HCT116 (cell line): ENCODE data around the gene RXFP4. TPM values are rescaled to one million over a fixed set of nuclear protein-coding genes. Genes with fewer than 3 reads are reported as not detected.

Source experiments
- ATAC-seq: fragments of 200-7000 bp; cut with Tn5 transposase; 2 replicates; pipeline ENCODE4 v1.9.1; 2020; ENCODE audit warnings: mild to moderate bottlenecking, moderate library complexity
- BruUV-seq: library from RNA; stranded (reverse); fragments of 400-500 nt; replicated peaks from 2 replicates; lab custom pipeline; 2021; lab: Mats Ljungman, UMichigan
- CTCF ChIA-PET: fragments of 300-600 bp; sonication (Branson Sonifier 250); formaldehyde crosslinking; loops from one replicate; lab custom pipeline; 2021; ENCODE audit warnings: antibody characterized with exemption; lab: Charles Lee
- POLR2A ChIA-PET: fragments of 300-600, 350-600 bp; sonication (Branson Sonifier 250); formaldehyde crosslinking; loops from one replicate; lab custom pipeline; 2021; ENCODE audit warnings: antibody characterized with exemption; lab: Charles Lee
- RAD21 ChIA-PET, 2 experiments: fragments of 300-600 bp; sonication (Branson Sonifier 250); formaldehyde crosslinking; loops; one replicate each; lab custom pipeline; 2023; ENCODE audit warnings: low total read pairs in 2 of 2; ENCODE audit not compliant: uncharacterized antibody in 2 of 2, unreplicated experiment in 2 of 2, low non-redundant PET in 1 of 2; lab: Charles Lee
- DNase-seq: peaks from one replicate; pipeline ENCODE4 v3.0.0-alpha.2; 2010; ENCODE audit warnings: low read depth, low spot score
- H2AFZ ChIP-seq: fragments of 200-600 bp; shearing (Covaris generic), sonication (generic); 2 replicates; pipeline ENCODE4 v1.6.1; 2017; ENCODE audit warnings: low read depth, mixed run types, mixed read lengths, antibody characterized with exemption, low read length; ENCODE audit not compliant: poor library complexity, severe bottlenecking
- H3K27ac ChIP-seq: 2 replicates; pipeline ENCODE4 v1.5.1; 2012; ENCODE audit warnings: low read depth, low read length
- H3K27me3 ChIP-seq: fragments of 200-600 bp; sonication (generic); 2 replicates; pipeline ENCODE4 v1.6.1; 2016; ENCODE audit warnings: mixed run types, low read length, mixed read lengths; ENCODE audit not compliant: insufficient read depth
- H3K36me3 ChIP-seq, 2 experiments: fragments of 200-500 bp in 1 of 2; fragments of 200-600 bp in 1 of 2; sonication (Bioruptor generic) in 1 of 2; sonication (generic) in 1 of 2; 2 replicates each; pipeline versions ENCODE4 v1.5.1 to v1.6.1; 2014 to 2016; ENCODE audit warnings: low read length in 2 of 2, inconsistent platforms in 1 of 2, mixed read lengths in 1 of 2, mixed run types in 1 of 2; ENCODE audit not compliant: insufficient read depth in 2 of 2, control insufficient read depth in 1 of 2
- H3K4me1 ChIP-seq, 2 experiments: fragments of 200-600 bp in 1 of 2; sonication (generic) in 1 of 2; 2 replicates each; pipeline versions ENCODE4 v1.5.1 to v1.6.1; 2012 to 2017; ENCODE audit warnings: low read length in 2 of 2, inconsistent platforms in 1 of 2, mild to moderate bottlenecking in 1 of 2, mixed read lengths in 1 of 2, mixed run types in 1 of 2, moderate library complexity in 1 of 2; ENCODE audit not compliant: insufficient read depth in 2 of 2, control insufficient read depth in 1 of 2
- H3K4me2 ChIP-seq: fragments of 200-600 bp; sonication (generic); 2 replicates; pipeline ENCODE4 v1.6.1; 2017; ENCODE audit warnings: mixed run types, low read length, mixed read lengths
- H3K4me3 ChIP-seq, 2 experiments: fragments of 200-600 bp in 1 of 2; sonication (generic) in 1 of 2; replicated peaks in 1 of 2; 2 replicates each; pipeline ENCODE4 v1.5.1; 2011 to 2016; ENCODE audit warnings: low read length in 2 of 2, control low read depth in 1 of 2, low read depth in 1 of 2, mild to moderate bottlenecking in 1 of 2, mixed read lengths in 1 of 2, mixed run types in 1 of 2
- H3K79me2 ChIP-seq: fragments of 200-600 bp; sonication (generic); 2 replicates; pipeline ENCODE4 v1.6.1; 2017; ENCODE audit warnings: mild to moderate bottlenecking, mixed run types, low read length, moderate library complexity, mixed read lengths; ENCODE audit not compliant: insufficient read depth
- H3K9ac ChIP-seq: fragments of 200-600 bp; sonication (generic); 2 replicates; pipeline ENCODE4 v1.6.1; 2016; ENCODE audit warnings: low read length, mixed read lengths
- H3K9me2 ChIP-seq: fragments of 200-600 bp; sonication (generic), shearing (Covaris generic); 2 replicates; pipeline ENCODE4 v1.6.1; 2017; ENCODE audit warnings: mixed run types, mild to moderate bottlenecking, moderate library complexity; ENCODE audit not compliant: insufficient read depth
- H3K9me3 ChIP-seq, 2 experiments: fragments of 200-500 bp in 1 of 2; fragments of 200-600 bp in 1 of 2; sonication (Bioruptor generic) in 1 of 2; sonication (generic) in 1 of 2; 2 replicates each; pipeline ENCODE4 v1.6.1; 2014 to 2017; ENCODE audit warnings: low read length in 2 of 2, mixed read lengths in 2 of 2, inconsistent platforms in 1 of 2, low read depth in 1 of 2, mild to moderate bottlenecking in 1 of 2, mixed run types in 1 of 2, moderate library complexity in 1 of 2; ENCODE audit not compliant: control insufficient read depth in 1 of 2, insufficient read depth in 1 of 2
- H4K20me1 ChIP-seq: fragments of 200-600 bp; sonication (generic), shearing (Covaris generic); 2 replicates; pipeline ENCODE4 v1.6.1; 2017; ENCODE audit warnings: mixed run types, mild to moderate bottlenecking, moderate library complexity; ENCODE audit not compliant: insufficient read depth
- ATF3 ChIP-seq: IDR thresholded peaks from 2 replicates; pipeline ENCODE4 v1.6.1; 2012
- CTCF ChIP-seq, 3 experiments: fragments of 200-600 bp in 1 of 3; sonication (generic) in 1 of 3; IDR thresholded peaks in 2 of 3; conservative IDR thresholded peaks in 1 of 3; 2 replicates each; pipeline ENCODE4 v1.5.1; 2012 to 2017; ENCODE audit warnings: low read depth in 2 of 3, low read length in 2 of 3, antibody characterized with exemption in 1 of 3, borderline replicate concordance in 1 of 3, control low read depth in 1 of 3, mild to moderate bottlenecking in 1 of 3, mixed read lengths in 1 of 3, mixed run types in 1 of 3, moderate library complexity in 1 of 3; ENCODE audit not compliant: insufficient read depth in 1 of 3
- EZH2phosphoT487 ChIP-seq: fragments of 200-600 bp; IDR thresholded peaks from 2 replicates; pipeline ENCODE4 v1.6.1; 2018; ENCODE audit warnings: antibody characterized with exemption, borderline replicate concordance
- FOSL1 ChIP-seq: IDR thresholded peaks from 2 replicates; pipeline ENCODE4 v1.6.1; 2012; ENCODE audit warnings: low read depth
- JUND ChIP-seq: IDR thresholded peaks from 2 replicates; pipeline ENCODE4 v1.6.1; 2012
- POLR2A ChIP-seq: IDR thresholded peaks from 2 replicates; pipeline ENCODE4 v1.7.0; 2011; ENCODE audit warnings: borderline replicate concordance; ENCODE audit not compliant: insufficient read depth, insufficient read length; ENCODE audit errors: extremely low read depth
- POLR2AphosphoS5 ChIP-seq: IDR thresholded peaks from 2 replicates; pipeline ENCODE4 v1.6.1; 2011; ENCODE audit warnings: mild to moderate bottlenecking, low read depth, low read length, moderate library complexity
- SIN3A ChIP-seq: IDR thresholded peaks from 2 replicates; pipeline ENCODE4 v1.6.1; 2012; ENCODE audit warnings: low read depth
- SP1 ChIP-seq: IDR thresholded peaks from 2 replicates; pipeline ENCODE4 v1.6.1; 2012; ENCODE audit warnings: low read depth
- TCF7L2 ChIP-seq: IDR thresholded peaks from 2 replicates; pipeline ENCODE4 v1.7.0; 2011; ENCODE audit warnings: borderline replicate concordance, inconsistent platforms; ENCODE audit not compliant: insufficient read depth, insufficient read length; ENCODE audit errors: extremely low read depth
- intact Hi-C: fragments of 100-400 bp; cut with micrococcal nuclease; formaldehyde crosslinking; loops from 2 replicates; pipeline ENCODE4 v1.10.0; 2022
- total RNA-seq: library from RNA; stranded (reverse); gene quantifications from one replicate; pipeline ENCODE4 v1.2.1, GENCODE V29; 2021; ENCODE audit not compliant: unreplicated experiment
- TF ChIP-seq, protein P1 (sequence below): IDR thresholded peaks from 2 replicates; pipeline ENCODE4 v1.6.1; 2012; ENCODE audit warnings: low read depth
- TF ChIP-seq, protein P2 (sequence below): IDR thresholded peaks from 2 replicates; pipeline ENCODE4 v1.6.1; 2011; ENCODE audit warnings: mild to moderate bottlenecking, low read length, moderate library complexity; ENCODE audit not compliant: insufficient replicate concordance; ENCODE audit errors: extremely low read depth
- TF ChIP-seq, protein P3 (sequence below): IDR thresholded peaks from 2 replicates; pipeline ENCODE4 v1.6.1; 2012

Gene RXFP4
- total RNA-seq, 1 experiment from 2014 or later, result 0.20 TPM

DNA sequence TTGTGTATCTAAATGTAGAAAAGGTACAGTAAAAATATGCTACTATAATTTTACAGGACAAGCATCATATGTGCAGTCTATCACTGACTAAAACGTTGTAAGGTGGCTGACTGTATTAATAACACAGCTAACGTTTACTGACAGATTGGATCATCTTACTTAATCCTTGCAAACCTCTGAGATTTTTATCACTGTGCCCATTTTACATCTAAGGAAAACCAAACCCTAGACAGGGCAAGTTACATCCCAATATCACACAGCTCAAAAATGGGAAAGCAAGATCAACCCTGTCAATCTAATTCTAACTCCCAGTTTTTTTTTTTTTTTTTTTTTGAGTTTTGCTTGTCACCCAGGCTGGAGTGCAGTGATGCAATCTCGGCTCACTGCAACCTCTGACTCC, 22.8 kb upstream of the RXFP4 start:
- ChIA-PET POLR2A (interaction anchor here (0.6 kb wide), 1 partner anchor 60 kb away, joined by 3 read pairs; the partner anchor contains the start of gene ARHGEF2), CTCF (interaction anchor here (0.7 kb wide), 1 partner anchor 154 kb away, joined by 4 read pairs; no protein-coding TSS in a partner anchor), RAD21 (no interaction called here)
- H3K79me2 ChIP-seq, result peaks cover 76% of the 10 kb centered on the region
- no peaks in the 10 kb centered on the region for H3K9me3 ChIP-seq
- no peak overlapping the region for H3K4me2 ChIP-seq
- H3K9me2 ChIP-seq, result no peaks in the 10 kb centered on the region
- H3K27ac ChIP-seq, result no peak overlapping the region
- ATAC-seq (no peak), DNase-seq (no peak)
- no peaks in the 10 kb centered on the region for H3K27me3 ChIP-seq
- H3K36me3 ChIP-seq, result peaks cover 83% of the 10 kb centered on the region in 2 experiments
- TF ChIP-seq POLR2AphosphoS5 (no peak), POLR2A (no peak), ATF3 (no peak), FOSL1 (no peak), CTCF (IDR thresholded peaks at IDR 0.05 in 2 of 3, conservative IDR thresholded peaks at IDR 0.05 in 1 of 3; ENCODE audit: borderline replicate concordance in 1 of 3, insufficient read depth in 1 of 3, low read depth in 2 of 3, low read length in 2 of 3) (no peak), SP1 (no peak), JUND (no peak), SIN3A (no peak), TCF7L2 (no peak), EZH2phosphoT487 (no peak)
- TF ChIP-seq, protein P1, sequence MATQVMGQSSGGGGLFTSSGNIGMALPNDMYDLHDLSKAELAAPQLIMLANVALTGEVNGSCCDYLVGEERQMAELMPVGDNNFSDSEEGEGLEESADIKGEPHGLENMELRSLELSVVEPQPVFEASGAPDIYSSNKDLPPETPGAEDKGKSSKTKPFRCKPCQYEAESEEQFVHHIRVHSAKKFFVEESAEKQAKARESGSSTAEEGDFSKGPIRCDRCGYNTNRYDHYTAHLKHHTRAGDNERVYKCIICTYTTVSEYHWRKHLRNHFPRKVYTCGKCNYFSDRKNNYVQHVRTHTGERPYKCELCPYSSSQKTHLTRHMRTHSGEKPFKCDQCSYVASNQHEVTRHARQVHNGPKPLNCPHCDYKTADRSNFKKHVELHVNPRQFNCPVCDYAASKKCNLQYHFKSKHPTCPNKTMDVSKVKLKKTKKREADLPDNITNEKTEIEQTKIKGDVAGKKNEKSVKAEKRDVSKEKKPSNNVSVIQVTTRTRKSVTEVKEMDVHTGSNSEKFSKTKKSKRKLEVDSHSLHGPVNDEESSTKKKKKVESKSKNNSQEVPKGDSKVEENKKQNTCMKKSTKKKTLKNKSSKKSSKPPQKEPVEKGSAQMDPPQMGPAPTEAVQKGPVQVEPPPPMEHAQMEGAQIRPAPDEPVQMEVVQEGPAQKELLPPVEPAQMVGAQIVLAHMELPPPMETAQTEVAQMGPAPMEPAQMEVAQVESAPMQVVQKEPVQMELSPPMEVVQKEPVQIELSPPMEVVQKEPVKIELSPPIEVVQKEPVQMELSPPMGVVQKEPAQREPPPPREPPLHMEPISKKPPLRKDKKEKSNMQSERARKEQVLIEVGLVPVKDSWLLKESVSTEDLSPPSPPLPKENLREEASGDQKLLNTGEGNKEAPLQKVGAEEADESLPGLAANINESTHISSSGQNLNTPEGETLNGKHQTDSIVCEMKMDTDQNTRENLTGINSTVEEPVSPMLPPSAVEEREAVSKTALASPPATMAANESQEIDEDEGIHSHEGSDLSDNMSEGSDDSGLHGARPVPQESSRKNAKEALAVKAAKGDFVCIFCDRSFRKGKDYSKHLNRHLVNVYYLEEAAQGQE, result no peak
- TF ChIP-seq, protein P2, sequence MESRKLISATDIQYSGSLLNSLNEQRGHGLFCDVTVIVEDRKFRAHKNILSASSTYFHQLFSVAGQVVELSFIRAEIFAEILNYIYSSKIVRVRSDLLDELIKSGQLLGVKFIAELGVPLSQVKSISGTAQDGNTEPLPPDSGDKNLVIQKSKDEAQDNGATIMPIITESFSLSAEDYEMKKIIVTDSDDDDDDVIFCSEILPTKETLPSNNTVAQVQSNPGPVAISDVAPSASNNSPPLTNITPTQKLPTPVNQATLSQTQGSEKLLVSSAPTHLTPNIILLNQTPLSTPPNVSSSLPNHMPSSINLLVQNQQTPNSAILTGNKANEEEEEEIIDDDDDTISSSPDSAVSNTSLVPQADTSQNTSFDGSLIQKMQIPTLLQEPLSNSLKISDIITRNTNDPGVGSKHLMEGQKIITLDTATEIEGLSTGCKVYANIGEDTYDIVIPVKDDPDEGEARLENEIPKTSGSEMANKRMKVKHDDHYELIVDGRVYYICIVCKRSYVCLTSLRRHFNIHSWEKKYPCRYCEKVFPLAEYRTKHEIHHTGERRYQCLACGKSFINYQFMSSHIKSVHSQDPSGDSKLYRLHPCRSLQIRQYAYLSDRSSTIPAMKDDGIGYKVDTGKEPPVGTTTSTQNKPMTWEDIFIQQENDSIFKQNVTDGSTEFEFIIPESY, result no peak
- TF ChIP-seq, protein P3, sequence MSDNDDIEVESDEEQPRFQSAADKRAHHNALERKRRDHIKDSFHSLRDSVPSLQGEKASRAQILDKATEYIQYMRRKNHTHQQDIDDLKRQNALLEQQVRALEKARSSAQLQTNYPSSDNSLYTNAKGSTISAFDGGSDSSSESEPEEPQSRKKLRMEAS, result no peak
- H2AFZ ChIP-seq, result no peak overlapping the region
- intact Hi-C loops, result no loop called here
- H4K20me1 ChIP-seq, result peaks cover 22% of the 10 kb centered on the region; the same call in 1 of the 2 replicates
- H3K4me1 ChIP-seq, result peaks cover 0 to 3% of the 10 kb centered on the region in 2 experiments; a peak in 2 of 4 replicates
- no peak overlapping the region for H3K4me3 ChIP-seq
- BruUV-seq, result no TSS peak
- H3K9ac ChIP-seq, result no peak overlapping the region
